ENCODE results near the gene GABBR2. TPM values are rescaled to one million over a fixed set of nuclear protein-coding genes. Genes with fewer than 3 reads are reported as not detected.

GABBR2 gene
- total and polyA plus RNA-seq, 7 experiments from 2014 or later, result not detected

DNA sequence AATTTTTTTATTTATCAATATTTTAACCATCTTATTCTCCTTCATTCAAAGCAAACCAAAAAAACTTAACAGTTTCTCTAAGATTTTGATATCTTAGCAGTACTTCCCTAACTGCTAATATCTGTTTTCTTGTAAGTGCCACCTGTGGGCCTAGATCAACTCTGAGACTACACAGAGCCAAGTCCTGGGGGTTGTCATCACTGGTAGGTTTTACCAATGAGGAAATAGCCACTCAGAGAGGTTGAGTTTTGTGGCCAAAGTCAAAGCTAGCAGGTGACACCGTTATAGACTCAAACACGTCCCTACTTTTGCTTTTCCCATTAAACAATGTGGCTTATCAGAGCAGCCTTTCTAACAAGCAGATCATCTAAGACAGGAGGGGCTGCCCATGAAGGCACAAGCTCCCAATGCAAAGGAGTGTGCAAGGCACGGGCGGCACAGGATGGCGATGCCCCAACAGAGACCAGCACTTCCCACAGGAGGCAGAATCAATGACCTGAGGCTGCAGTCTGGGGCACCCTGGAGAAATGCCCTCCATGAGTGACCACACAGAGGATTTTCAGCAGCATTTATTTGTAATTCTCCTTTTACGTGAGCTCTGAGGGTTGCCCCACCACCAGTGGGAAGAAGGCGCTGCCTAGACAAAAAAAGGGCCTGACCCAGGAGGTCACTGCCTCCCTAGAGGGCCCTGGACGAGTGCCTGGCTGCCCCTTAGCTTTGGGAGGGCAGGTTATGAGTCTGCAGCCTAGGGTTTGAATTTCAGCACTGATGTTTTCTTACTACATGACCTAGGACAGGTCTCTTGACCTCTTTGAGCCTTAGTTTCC is 460.7 kb downstream of the GABBR2 start:
- no peaks in the 10 kb centered on the region for H3K9me3 Mint-ChIP-seq
- Histone ChIP-seq H3K9me3 (ENCODE audit: control insufficient read depth in 2 of 3, low read length in 3 of 3) (no peaks in the 10 kb centered on the region), H3K4me3 (ENCODE audit: low read length) (no peak overlapping the region), H3K27me3 (ENCODE audit: control insufficient read depth in 2 of 2, insufficient read depth in 2 of 2, low read length in 2 of 2) (no peaks in the 10 kb centered on the region), H3K27ac (ENCODE audit: low read depth, low read length) (no peak overlapping the region), H3K36me3 (ENCODE audit: control insufficient read depth in 2 of 3, insufficient read depth in 3 of 3, low read length in 3 of 3) (no peaks in the 10 kb centered on the region), H3K4me1 (ENCODE audit: control insufficient read depth in 2 of 2, insufficient read depth in 2 of 2, low read length in 2 of 2) (peaks cover 0 to 4% of the 10 kb centered on the region in 2 donors)
- ATAC-seq (peak; percentile 25), DNase-seq (no peak)
- peaks cover 18 to 42% (median 29%) of the 10 kb centered on the region in 7 donors for H3K4me1 Mint-ChIP-seq
- H3K36me3 Mint-ChIP-seq, result peaks cover 6 to 32% (median 11%) of the 10 kb centered on the region in 5 donors
- H3K27me3 Mint-ChIP-seq, result no peaks in the 10 kb centered on the region
- intact Hi-C loops (cut with micrococcal nuclease), result no loop called here
- POLR2A ChIA-PET, result interaction anchor here (0.9 kb wide), 1 partner anchor 130 kb away, joined by 3 read pairs; no protein-coding TSS in a partner anchor
- CTCF ChIA-PET, result no interaction called here
- peak overlapping the region in 1 of 9 donors; percentile 19 for H3K27ac Mint-ChIP-seq
- H3K4me3 Mint-ChIP-seq, result peak overlapping the region in 2 of 10 donors; percentile 40 to 46

- no peak for DNase-seq
- Histone ChIP-seq H3K36me3 (ENCODE audit: control insufficient read depth in 2 of 3, insufficient read depth in 3 of 3, low read length in 3 of 3) (no peaks in the 10 kb centered on the region), H3K4me1 (ENCODE audit: control insufficient read depth in 2 of 2, insufficient read depth in 2 of 2, low read length in 2 of 2) (no peaks in the 10 kb centered on the region), H3K9me3 (ENCODE audit: control insufficient read depth in 2 of 3, low read length in 3 of 3) (no peaks in the 10 kb centered on the region), H3K27ac (ENCODE audit: low read depth, low read length) (no peak overlapping the region), H3K27me3 (ENCODE audit: control insufficient read depth in 2 of 2, insufficient read depth in 2 of 2, low read length in 2 of 2) (no peaks in the 10 kb centered on the region), H3K4me3 (ENCODE audit: low read length) (no peak overlapping the region)
- Mint-ChIP-seq H3K27ac (no peak overlapping the region), H3K4me3 (no peak overlapping the region), H3K9me3 (no peaks in the 10 kb centered on the region), H3K4me1 (peaks cover 0 to 13% (median 5%) of the 10 kb centered on the region in 7 donors), H3K27me3 (no peaks in the 10 kb centered on the region), H3K36me3 (peaks cover 0 to 27% (median 10%) of the 10 kb centered on the region in 5 donors)
- POLR2A ChIA-PET, result interaction anchor here (0.6 kb wide), 1 partner anchor 14 kb away, joined by 3 read pairs; no protein-coding TSS in a partner anchor
- intact Hi-C loops (cut with micrococcal nuclease), result no loop called here
- CTCF ChIA-PET, result no interaction called here
- ATAC-seq, result no peak
These were observed 466.3 kb downstream of the GABBR2 start for GRCh38 chr9:98242426-98242825.

- no peak overlapping the region for H3K27ac ChIP-seq (ENCODE audit: low read depth, low read length)
- DNase-seq (no peak), ATAC-seq (peak; percentile 38)
- Mint-ChIP-seq H3K36me3 (peaks cover under 1 to 28% (median 12%) of the 10 kb centered on the region in 5 donors), H3K4me1 (peaks cover 0 to 9% (median 4%) of the 10 kb centered on the region in 7 donors), H3K27ac (peak overlapping the region in 1 of 9 donors; percentile 54), H3K27me3 (no peaks in the 10 kb centered on the region), H3K9me3 (no peaks in the 10 kb centered on the region), H3K4me3 (no peak overlapping the region)
- ChIA-PET CTCF (no interaction called here), POLR2A (interaction anchor here (0.6 kb wide), 1 partner anchor 15 kb away, joined by 3 read pairs; no protein-coding TSS in a partner anchor)
- H3K27me3 ChIP-seq (ENCODE audit: control insufficient read depth in 2 of 2, insufficient read depth in 2 of 2, low read length in 2 of 2), result no peaks in the 10 kb centered on the region
- H3K36me3 ChIP-seq (ENCODE audit: control insufficient read depth in 2 of 3, insufficient read depth in 3 of 3, low read length in 3 of 3), result no peaks in the 10 kb centered on the region
- H3K9me3 ChIP-seq (ENCODE audit: control insufficient read depth in 2 of 3, low read length in 3 of 3), result no peaks in the 10 kb centered on the region
- intact Hi-C loops (cut with micrococcal nuclease), result no loop called here
- no peak overlapping the region for H3K4me3 ChIP-seq (ENCODE audit: low read length)
- no peaks in the 10 kb centered on the region for H3K4me1 ChIP-seq (ENCODE audit: control insufficient read depth in 2 of 2, insufficient read depth in 2 of 2, low read length in 2 of 2)
These were observed 467.1 kb downstream of the GABBR2 start for GRCh38 chr9:98241357-98242300.

DNA sequence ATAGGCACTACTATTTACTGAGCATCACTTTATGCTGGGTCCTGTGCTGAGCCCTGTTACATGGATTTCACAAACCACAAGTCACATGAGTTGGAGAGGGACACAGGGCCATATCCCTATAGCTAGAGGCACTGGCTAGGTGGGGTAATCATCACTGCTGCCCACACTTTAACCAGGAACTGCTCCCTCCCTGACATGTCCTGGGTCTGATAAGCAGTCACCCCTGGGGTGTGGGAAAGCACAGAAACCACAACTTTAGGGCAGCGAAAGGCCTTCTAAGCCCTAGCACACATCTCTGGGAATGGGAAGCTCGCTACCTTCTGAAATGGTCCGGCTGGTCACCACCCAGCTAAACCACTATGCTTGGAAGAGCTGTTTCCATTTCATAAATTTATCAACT is 468.3 kb downstream of the GABBR2 start:
- Histone ChIP-seq H3K4me3 (ENCODE audit: low read length) (no peak overlapping the region), H3K27me3 (ENCODE audit: control insufficient read depth in 2 of 2, insufficient read depth in 2 of 2, low read length in 2 of 2) (no peaks in the 10 kb centered on the region), H3K27ac (ENCODE audit: low read depth, low read length) (no peak overlapping the region), H3K36me3 (ENCODE audit: control insufficient read depth in 2 of 3, insufficient read depth in 3 of 3, low read length in 3 of 3) (no peaks in the 10 kb centered on the region), H3K4me1 (ENCODE audit: control insufficient read depth in 2 of 2, insufficient read depth in 2 of 2, low read length in 2 of 2) (no peaks in the 10 kb centered on the region), H3K9me3 (ENCODE audit: control insufficient read depth in 2 of 3, low read length in 3 of 3) (no peaks in the 10 kb centered on the region)
- ChIA-PET POLR2A (no interaction called here), CTCF (no interaction called here)
- Mint-ChIP-seq H3K36me3 (peaks cover 2 to 27% (median 14%) of the 10 kb centered on the region in 5 donors), H3K27me3 (no peaks in the 10 kb centered on the region), H3K4me1 (peaks cover 0 to 7% (median 0%) of the 10 kb centered on the region in 7 donors), H3K9me3 (no peaks in the 10 kb centered on the region), H3K4me3 (no peak overlapping the region), H3K27ac (no peak overlapping the region)
- peak; percentile 40 for ATAC-seq
- intact Hi-C loops (cut with micrococcal nuclease), result no loop called here
- no peak for DNase-seq

Other genes starting within 250 kb of the GABBR2 start
- 10 to 100 TPM in 4 of 5 experiments, 1 to 10 TPM in 1; 8.1 to 18.4 (median 13.5) TPM for gene ANKS6, start 87.6 kb upstream of the GABBR2 start, total RNA-seq
- 1 to 10 TPM; 5.0 to 7.5 TPM for gene ANKS6, start 87.6 kb upstream of the GABBR2 start, polyA plus RNA-seq
- 10 to 100 TPM in 4 of 5 experiments, 1 to 10 TPM in 1; 6.2 to 14.3 (median 11.4) TPM for gene GALNT12, start 98.7 kb upstream of the GABBR2 start, total RNA-seq
- 1 to 10 TPM; 3.1 to 4.3 TPM for gene GALNT12, start 98.7 kb upstream of the GABBR2 start, polyA plus RNA-seq
- under 1 TPM in 2 of 5 experiments, not detected in 3; 0.05 to 0.31 TPM for gene COL15A1, start 235.0 kb upstream of the GABBR2 start, total RNA-seq
- not detected for gene COL15A1, start 235.0 kb upstream of the GABBR2 start, polyA plus RNA-seq

Measured in naive thymus-derived CD4-positive, alpha-beta T cell (primary cell).